Trophoblast cell (in vitro differentiated cells and primary cell): ENCODE data around the gene UBAP1L.

Source experiments
- DNase-seq, 2 donors: peaks; one replicate each; pipeline ENCODE4 v3.0.0-alpha.2; 2016
- H2AFZ ChIP-seq: 2 replicates; pipeline ENCODE4 v1.6.1; 2013; ENCODE audit warnings: low read length, moderate library complexity, mild to moderate bottlenecking; ENCODE audit not compliant: insufficient read depth, poor library complexity
- H2AK5ac ChIP-seq: 2 replicates; pipeline ENCODE4 v1.6.1; 2013; ENCODE audit warnings: mild to moderate bottlenecking, low read length
- H2BK120ac ChIP-seq: 2 replicates; pipeline ENCODE4 v1.6.1; 2013; ENCODE audit warnings: low read length, mild to moderate bottlenecking, moderate library complexity; ENCODE audit not compliant: insufficient read depth, poor library complexity
- H2BK12ac ChIP-seq: 2 replicates; pipeline ENCODE4 v1.6.1; 2013; ENCODE audit warnings: mild to moderate bottlenecking, low read length, moderate library complexity
- H2BK5ac ChIP-seq: 2 replicates; pipeline ENCODE4 v1.6.1; 2013; ENCODE audit warnings: low read length, low read depth, moderate library complexity, mild to moderate bottlenecking; ENCODE audit not compliant: poor library complexity
- H3K14ac ChIP-seq: 2 replicates; pipeline ENCODE4 v1.6.1; 2013; ENCODE audit warnings: mild to moderate bottlenecking, low read length
- H3K18ac ChIP-seq: 2 replicates; pipeline ENCODE4 v1.6.1; 2013; ENCODE audit warnings: mild to moderate bottlenecking, low read length
- H3K23ac ChIP-seq: 2 replicates; pipeline ENCODE4 v1.6.1; 2013; ENCODE audit warnings: low read length
- H3K27ac ChIP-seq: 2 replicates; pipeline ENCODE4 v1.5.1; 2013; ENCODE audit warnings: low read depth, mild to moderate bottlenecking, inconsistent platforms, low read length, moderate library complexity
- H3K27me3 ChIP-seq: 2 replicates; pipeline ENCODE4 v1.6.1; 2013; ENCODE audit warnings: inconsistent platforms, mild to moderate bottlenecking, low read length, moderate library complexity; ENCODE audit not compliant: insufficient read depth
- H3K36me3 ChIP-seq, 2 experiments: 1 replicate in 1 of 2; 2 replicates in 1 of 2; pipeline ENCODE4 v1.6.1; 2013; ENCODE audit warnings: low read length in 2 of 2, mild to moderate bottlenecking in 2 of 2, moderate library complexity in 1 of 2; ENCODE audit not compliant: insufficient read depth in 2 of 2, control insufficient read depth in 1 of 2
- H3K4ac ChIP-seq: 2 replicates; pipeline ENCODE4 v1.6.1; 2013; ENCODE audit warnings: low read depth, mild to moderate bottlenecking, low read length, moderate library complexity
- H3K4me1 ChIP-seq, 2 experiments: 1 replicate in 1 of 2; 2 replicates in 1 of 2; pipeline ENCODE4 v1.6.1; 2013; ENCODE audit warnings: low read length in 2 of 2, mild to moderate bottlenecking in 2 of 2, moderate library complexity in 1 of 2; ENCODE audit not compliant: insufficient read depth in 2 of 2, control insufficient read depth in 1 of 2
- H3K4me2 ChIP-seq: 2 replicates; pipeline ENCODE4 v1.6.1; 2013; ENCODE audit warnings: inconsistent platforms, mild to moderate bottlenecking, low read length, moderate library complexity
- H3K4me3 ChIP-seq: 2 replicates; pipeline ENCODE4 v1.5.1; 2013; ENCODE audit warnings: mild to moderate bottlenecking, low read depth, low read length, inconsistent platforms
- H3K79me1 ChIP-seq: one replicate; pipeline ENCODE4 v1.6.1; 2013; ENCODE audit warnings: low read length
- H3K79me2 ChIP-seq: 2 replicates; pipeline ENCODE4 v1.6.1; 2013; ENCODE audit warnings: low read length, mild to moderate bottlenecking; ENCODE audit not compliant: control insufficient read depth, insufficient read depth, poor library complexity
- H3K9ac ChIP-seq: 2 replicates; pipeline ENCODE4 v1.6.1; 2013; ENCODE audit warnings: mild to moderate bottlenecking, low read length
- H3K9me3 ChIP-seq: 2 replicates; pipeline ENCODE4 v1.6.1; 2013; ENCODE audit warnings: low read depth, mild to moderate bottlenecking, control low read depth, inconsistent platforms, low read length; ENCODE audit not compliant: insufficient read depth
- H4K12ac ChIP-seq: 2 replicates; pipeline ENCODE4 v1.6.1; 2013; ENCODE audit warnings: low read depth, mild to moderate bottlenecking, low read length, moderate library complexity
- H4K8ac ChIP-seq: 2 replicates; pipeline ENCODE4 v1.6.1; 2013; ENCODE audit warnings: low read depth, mild to moderate bottlenecking, low read length, moderate library complexity
- H4K91ac ChIP-seq: one replicate; pipeline ENCODE4 v1.6.1; 2013; ENCODE audit warnings: low read depth, mild to moderate bottlenecking, low read length, moderate library complexity
- WGBS: extraction: QIAGEN DNeasy Blood & Tissue Kit; methylation state at CpG from one replicate; pipeline ENCODE4 v1.1.7; 2013; ENCODE audit warnings: missing lambda C conversion rate; ENCODE audit not compliant: insufficient read length, insufficient coverage; ENCODE audit errors: extremely low coverage; 5-methylcytosine and 5-hydroxymethylcytosine counted together

UBAP1L gene

DNA sequence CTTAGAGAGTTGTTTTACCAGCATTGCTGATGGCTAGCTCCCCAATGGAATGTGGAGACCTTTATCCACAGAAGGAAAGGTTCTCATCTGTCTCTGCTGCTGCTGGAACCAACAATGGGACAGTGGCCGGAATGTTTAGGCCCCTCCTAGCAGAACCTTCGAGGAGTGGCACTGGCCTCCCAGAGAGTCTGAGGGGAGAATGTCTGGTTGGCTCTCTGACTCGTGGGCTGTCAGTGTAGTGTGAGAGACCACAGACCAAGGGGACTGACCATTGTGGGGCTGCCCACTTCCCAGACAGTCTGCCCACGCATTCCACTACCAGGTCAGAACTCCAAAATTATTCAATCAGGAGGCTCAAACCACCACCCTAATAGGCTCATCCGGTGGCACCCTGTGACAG lies 52.3 kb downstream of the UBAP1L start:
- H2BK120ac ChIP-seq: no peak overlapping the region
- no peaks in the 10 kb centered on the region for H3K79me2 ChIP-seq
- H3K14ac ChIP-seq: no peak overlapping the region
- H3K4me1 ChIP-seq: peaks cover 21 to 32% of the 10 kb centered on the region in 2 experiments
- H2BK5ac ChIP-seq: no peak overlapping the region
- peaks cover 3% of the 10 kb centered on the region for H3K79me1 ChIP-seq
- no peak overlapping the region for H3K4ac ChIP-seq
- no peak overlapping the region for H4K91ac ChIP-seq
- H2BK12ac ChIP-seq: no peak overlapping the region
- no peak overlapping the region for H3K4me3 ChIP-seq
- no peak overlapping the region for H2AFZ ChIP-seq
- H3K23ac ChIP-seq: no peak overlapping the region
- peaks cover 3% of the 10 kb centered on the region for H3K27me3 ChIP-seq
- no peak overlapping the region for H4K12ac ChIP-seq
- peaks cover 2% of the 10 kb centered on the region for H3K9me3 ChIP-seq
- H2AK5ac ChIP-seq: no peak overlapping the region
- no peak for DNase-seq
- H3K9ac ChIP-seq: no peak overlapping the region
- H4K8ac ChIP-seq: no peak overlapping the region
- H3K27ac ChIP-seq: no peak overlapping the region
- WGBS: no CpG with 5 or more reads among the region's 5 CpGs
- no peak overlapping the region for H3K18ac ChIP-seq
- H3K4me2 ChIP-seq: no peak overlapping the region
- no peaks in the 10 kb centered on the region for H3K36me3 ChIP-seq

GRCh38 chr15:65062061-65062460 lies 52.9 kb downstream of the UBAP1L start:
- no peaks in the 10 kb centered on the region for H3K79me2 ChIP-seq
- H2BK120ac ChIP-seq: no peak overlapping the region
- H4K91ac ChIP-seq: no peak overlapping the region
- no peak overlapping the region for H4K12ac ChIP-seq
- H3K9ac ChIP-seq: no peak overlapping the region
- H3K14ac ChIP-seq: peak overlapping the region; percentile 9
- H3K4ac ChIP-seq: no peak overlapping the region
- no peaks in the 10 kb centered on the region for H3K27me3 ChIP-seq
- H3K18ac ChIP-seq: no peak overlapping the region
- H2AK5ac ChIP-seq: peak overlapping the region; percentile 44
- no peak overlapping the region for H3K4me3 ChIP-seq
- H3K27ac ChIP-seq: no peak overlapping the region
- no peak overlapping the region for H4K8ac ChIP-seq
- H3K4me1 ChIP-seq: peaks cover 21 to 33% of the 10 kb centered on the region in 2 experiments
- DNase-seq: no peak
- no peak overlapping the region for H2BK5ac ChIP-seq
- H2BK12ac ChIP-seq: peak overlapping the region; percentile 8
- no peak overlapping the region for H2AFZ ChIP-seq
- H3K9me3 ChIP-seq: peaks cover 2% of the 10 kb centered on the region
- H3K4me2 ChIP-seq: no peak overlapping the region
- H3K79me1 ChIP-seq: no peaks in the 10 kb centered on the region
- H3K23ac ChIP-seq: no peak overlapping the region
- H3K36me3 ChIP-seq: no peaks in the 10 kb centered on the region
- no CpG with 5 or more reads among the region's 5 CpGs for WGBS

- no peak overlapping the region for H3K9ac ChIP-seq
These were observed 54.2 kb downstream of the UBAP1L start for GRCh38 chr15:65060641-65061397.

GRCh38 chr15:65059931-65060596 lies 54.9 kb downstream of the UBAP1L start:
- Histone ChIP-seq H3K23ac (no peak overlapping the region), H3K27me3 (no peaks in the 10 kb centered on the region), H2AK5ac (no peak overlapping the region), H2AFZ (no peak overlapping the region), H3K79me1 (peaks cover 3% of the 10 kb centered on the region), H3K79me2 (no peaks in the 10 kb centered on the region), H4K12ac (no peak overlapping the region), H4K8ac (no peak overlapping the region), H2BK120ac (no peak overlapping the region), H3K27ac (no peak overlapping the region), H3K9me3 (peaks cover 2% of the 10 kb centered on the region), H2BK12ac (no peak overlapping the region), H2BK5ac (no peak overlapping the region), H3K4me2 (no peak overlapping the region), H3K14ac (no peak overlapping the region), H3K4me3 (no peak overlapping the region), H3K18ac (no peak overlapping the region), H3K36me3 (no peaks in the 10 kb centered on the region), H3K4me1 (peaks cover 21 to 35% of the 10 kb centered on the region in 2 experiments), H3K9ac (no peak overlapping the region), H3K4ac (no peak overlapping the region), H4K91ac (no peak overlapping the region)
- DNase-seq: no peak
- WGBS: no CpG with 5 or more reads among the region's 4 CpGs

More at GRCh38 chr15:65060641-65061397, 54.2 kb downstream of the UBAP1L start:
- Histone ChIP-seq H3K4me3 (no peak overlapping the region), H2BK12ac (no peak overlapping the region), H3K27ac (no peak overlapping the region), H2BK120ac (peak overlapping the region; percentile 6), H3K4me1 (peaks cover 24 to 37% of the 10 kb centered on the region in 2 experiments), H3K14ac (no peak overlapping the region), H2AFZ (no peak overlapping the region), H4K8ac (no peak overlapping the region), H3K27me3 (no peaks in the 10 kb centered on the region), H2BK5ac (no peak overlapping the region), H3K79me1 (peaks cover 3% of the 10 kb centered on the region), H3K36me3 (no peaks in the 10 kb centered on the region), H3K18ac (no peak overlapping the region), H2AK5ac (no peak overlapping the region), H3K9me3 (peaks cover 2% of the 10 kb centered on the region), H4K91ac (no peak overlapping the region), H3K23ac (no peak overlapping the region), H3K4me2 (no peak overlapping the region), H3K79me2 (no peaks in the 10 kb centered on the region), H4K12ac (no peak overlapping the region), H3K4ac (no peak overlapping the region)
- no CpG with 5 or more reads among the region's 6 CpGs for WGBS
- no peak for DNase-seq
